Activated CD8-positive, alpha-beta memory T cell treated with anti-CD3 and anti-CD28 coated beads for 1 hour (primary cell): ENCODE results near the gene NPVF.

Experiments
- DNase-seq, 2 donors: peaks; one replicate each; pipeline ENCODE4 v3.0.0-alpha.2; 2020; ENCODE audit warnings: low read depth in 1 of 2; ENCODE audit errors: extremely low read depth in 1 of 2

NPVF gene

GRCh38 chr7:25235471-25235870, 7.2 kb upstream of the NPVF start:
- no peak for DNase-seq

- no peak for DNase-seq
Measured at GRCh38 chr7:25234336-25234735, 6.0 kb upstream of the NPVF start.

GRCh38 chr7:25223206-25223605, 5.1 kb downstream of the NPVF start:
- DNase-seq: no peak

- no peak for DNase-seq
Measured at GRCh38 chr7:25222666-25223065, 5.6 kb downstream of the NPVF start.

- no peak for DNase-seq
Measured at GRCh38 chr7:25221009-25221408, 7.3 kb downstream of the NPVF start.

- no peak for DNase-seq
Measured at GRCh38 chr7:25218191-25218590, 10.1 kb downstream of the NPVF start.

- no peak for DNase-seq
Measured at GRCh38 chr7:25216837-25217236, 11.4 kb downstream of the NPVF start.

GRCh38 chr7:25215694-25216335, 12.5 kb downstream of the NPVF start:
- no peak for DNase-seq

- no peak for DNase-seq
Measured at GRCh38 chr7:25208525-25209221, 19.6 kb downstream of the NPVF start.

GRCh38 chr7:25207887-25208286, 20.4 kb downstream of the NPVF start:
- DNase-seq: no peak

GRCh38 chr7:25206765-25207164, 21.5 kb downstream of the NPVF start:
- DNase-seq: no peak

GRCh38 chr7:25196132-25196896, 32.0 kb downstream of the NPVF start:
- no peak for DNase-seq

- DNase-seq: no peak
Measured at GRCh38 chr7:25194036-25194435, 34.2 kb downstream of the NPVF start.

- DNase-seq: no peak
Measured at GRCh38 chr7:25192043-25192442, 36.2 kb downstream of the NPVF start.

- no peak for DNase-seq
Measured at GRCh38 chr7:25189197-25189596, 39.1 kb downstream of the NPVF start.

GRCh38 chr7:25187932-25188331, 40.4 kb downstream of the NPVF start:
- DNase-seq: no peak

- no peak for DNase-seq
Measured at GRCh38 chr7:25186436-25186835, 41.9 kb downstream of the NPVF start.

- no peak for DNase-seq
Measured at GRCh38 chr7:25181532-25181931, 46.8 kb downstream of the NPVF start.

GRCh38 chr7:25180946-25181345, 47.3 kb downstream of the NPVF start:
- DNase-seq: no peak

- DNase-seq: peak in 1 of 2 donors; percentile 7
Measured at GRCh38 chr7:25180592-25180923, 47.7 kb downstream of the NPVF start.

GRCh38 chr7:25179771-25180591, 48.3 kb downstream of the NPVF start:
- DNase-seq: peak; percentile 91 to 97
